GM21619 (cell line): Measurements from ENCODE around the gene SORL1.

ENCODE experiments used
- ATAC-seq: cut with Tn5 transposase; IDR thresholded peaks from one replicate; pipeline ENCODE4 v1.9.1; 2021; ENCODE audit not compliant: unreplicated experiment

Gene SORL1

GRCh38 chr11:121426476-121427399, 25.4 kb upstream of the SORL1 start:
- ATAC-seq, result no peak

- no peak for ATAC-seq
Observed at GRCh38 chr11:121427400-121427744, 24.7 kb upstream of the SORL1 start.

- ATAC-seq, result no peak
Observed at GRCh38 chr11:121429556-121429955, 22.6 kb upstream of the SORL1 start.

- no peak for ATAC-seq
Observed at GRCh38 chr11:121431820-121432526, 20.1 kb upstream of the SORL1 start.

GRCh38 chr11:121435132-121435531, 17.0 kb upstream of the SORL1 start:
- no peak for ATAC-seq

GRCh38 chr11:121435551-121436511, 16.3 kb upstream of the SORL1 start:
- no peak for ATAC-seq

- no peak for ATAC-seq
Observed at GRCh38 chr11:121437018-121437685, 15.0 kb upstream of the SORL1 start.

- no peak for ATAC-seq
Observed at GRCh38 chr11:121437686-121438078, 14.4 kb upstream of the SORL1 start.

GRCh38 chr11:121439337-121439736, 12.8 kb upstream of the SORL1 start:
- no peak for ATAC-seq

GRCh38 chr11:121439759-121440158, 12.4 kb upstream of the SORL1 start:
- ATAC-seq, result no peak

- ATAC-seq, result no peak
Observed at GRCh38 chr11:121441521-121441920, 10.6 kb upstream of the SORL1 start.

- ATAC-seq, result no peak
Observed at GRCh38 chr11:121443688-121444275, 8.3 kb upstream of the SORL1 start.

- ATAC-seq, result no peak
Observed at GRCh38 chr11:121444526-121444925, 7.6 kb upstream of the SORL1 start.

GRCh38 chr11:121445071-121445768, 6.9 kb upstream of the SORL1 start:
- peak; percentile 20 for ATAC-seq

- peak; percentile 28 for ATAC-seq
Observed at GRCh38 chr11:121446752-121447156, 5.4 kb upstream of the SORL1 start.

GRCh38 chr11:121448011-121448410, 4.1 kb upstream of the SORL1 start:
- no peak for ATAC-seq

- ATAC-seq, result no peak
Observed at GRCh38 chr11:121448431-121448941, 3.6 kb upstream of the SORL1 start.

GRCh38 chr11:121449123-121449522, 3.0 kb upstream of the SORL1 start:
- no peak for ATAC-seq

GRCh38 chr11:121449626-121450025, 2.5 kb upstream of the SORL1 start:
- ATAC-seq, result no peak
